Stomach (tissue), 4 donors: ENCODE results near the gene TCF7L1.

ENCODE experiments used
- EP300 ChIP-seq: sonication (generic); formaldehyde crosslinking; IDR thresholded peaks from one replicate; pipeline ENCODE4 v1.6.1; 2017; ENCODE audit warnings: antibody characterized with exemption
- TF ChIP-seq, protein P1 (sequence below), 7 experiments: fragments of 450-650 bp in 4 of 7; fragments of 200-600 bp in 3 of 7; sonication (generic) in 3 of 7; IDR thresholded peaks; one replicate each; pipeline ENCODE4 v1.5.1; 2016 to 2019; ENCODE audit warnings: antibody characterized with exemption in 7 of 7, control low read depth in 2 of 7, mild to moderate bottlenecking in 1 of 7

DNA sequence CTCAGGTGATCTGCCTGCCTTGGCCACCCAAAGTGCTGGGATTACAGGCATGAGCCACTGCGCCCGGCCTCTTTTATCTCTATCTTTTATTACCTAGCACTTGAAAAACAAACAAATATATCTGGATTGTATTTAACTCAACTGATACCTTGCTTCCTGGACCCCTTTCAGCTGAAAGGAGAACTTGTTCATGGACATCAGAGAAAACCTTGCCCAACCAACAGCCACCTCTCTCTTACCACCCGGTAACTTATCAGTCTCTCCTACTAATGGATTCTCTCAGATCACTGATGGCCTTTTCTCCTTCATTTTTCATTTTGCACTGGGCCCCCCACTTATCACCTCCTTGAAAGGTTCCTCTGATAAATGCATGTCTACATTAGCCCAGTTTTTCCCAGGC lies 214.4 kb downstream of the TCF7L1 start:
- TF ChIP-seq, protein P1, sequence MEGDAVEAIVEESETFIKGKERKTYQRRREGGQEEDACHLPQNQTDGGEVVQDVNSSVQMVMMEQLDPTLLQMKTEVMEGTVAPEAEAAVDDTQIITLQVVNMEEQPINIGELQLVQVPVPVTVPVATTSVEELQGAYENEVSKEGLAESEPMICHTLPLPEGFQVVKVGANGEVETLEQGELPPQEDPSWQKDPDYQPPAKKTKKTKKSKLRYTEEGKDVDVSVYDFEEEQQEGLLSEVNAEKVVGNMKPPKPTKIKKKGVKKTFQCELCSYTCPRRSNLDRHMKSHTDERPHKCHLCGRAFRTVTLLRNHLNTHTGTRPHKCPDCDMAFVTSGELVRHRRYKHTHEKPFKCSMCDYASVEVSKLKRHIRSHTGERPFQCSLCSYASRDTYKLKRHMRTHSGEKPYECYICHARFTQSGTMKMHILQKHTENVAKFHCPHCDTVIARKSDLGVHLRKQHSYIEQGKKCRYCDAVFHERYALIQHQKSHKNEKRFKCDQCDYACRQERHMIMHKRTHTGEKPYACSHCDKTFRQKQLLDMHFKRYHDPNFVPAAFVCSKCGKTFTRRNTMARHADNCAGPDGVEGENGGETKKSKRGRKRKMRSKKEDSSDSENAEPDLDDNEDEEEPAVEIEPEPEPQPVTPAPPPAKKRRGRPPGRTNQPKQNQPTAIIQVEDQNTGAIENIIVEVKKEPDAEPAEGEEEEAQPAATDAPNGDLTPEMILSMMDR (IDR thresholded peaks at IDR 0.05): no peak
- TF ChIP-seq EP300: no peak
